NAMALWA (cell line): ENCODE data around the gene ANKRD13B.
"Not testable (repeated sequence)": the region's sequence is repeated elsewhere in the genome, so short reads cannot be mapped to it uniquely, and the experiment has no call there.

Source experiments
- DNase-seq: peaks from one replicate; pipeline ENCODE4 v3.0.0-alpha.2; 2015; ENCODE audit warnings: low spot score

The ANKRD13B gene

DNA sequence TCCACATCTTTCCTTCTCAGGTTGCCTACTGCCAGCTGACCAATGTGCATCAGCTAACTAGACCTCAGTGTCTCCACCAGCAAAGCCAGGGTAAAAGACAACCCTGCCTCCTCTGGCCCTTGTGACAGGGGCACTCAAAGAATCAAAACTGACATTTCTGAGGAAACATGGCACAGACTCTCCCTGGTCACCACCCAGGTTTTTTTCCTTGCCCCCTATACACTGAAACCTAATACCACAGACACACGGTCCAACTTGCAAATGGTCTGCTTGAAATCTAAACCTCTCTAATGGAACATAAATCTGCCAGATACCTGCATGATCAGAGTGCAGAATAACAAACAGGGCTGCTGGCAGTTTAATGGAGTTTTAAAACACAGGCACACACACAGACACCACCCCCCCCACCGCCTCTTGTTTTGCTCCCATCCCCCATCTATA is 49.3 kb downstream of the ANKRD13B start:
- no peak for DNase-seq

DNA sequence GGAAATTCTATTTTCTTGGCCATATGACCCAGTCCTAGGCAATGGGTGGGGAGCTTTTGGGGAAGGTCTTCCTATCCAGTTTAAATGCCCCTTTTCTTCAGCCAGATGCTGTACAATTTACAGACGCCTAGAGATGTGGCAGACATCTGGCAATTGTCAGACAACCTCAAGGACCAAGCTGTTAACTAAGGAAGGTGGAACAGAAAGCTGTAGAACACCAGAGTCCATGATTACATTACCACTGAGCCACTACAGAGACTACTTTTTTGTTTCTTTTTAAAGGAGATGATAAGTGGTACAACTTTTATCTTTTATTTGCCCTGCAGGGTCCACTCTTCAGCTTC is 50.9 kb downstream of the ANKRD13B start:
- no peak for DNase-seq

DNA sequence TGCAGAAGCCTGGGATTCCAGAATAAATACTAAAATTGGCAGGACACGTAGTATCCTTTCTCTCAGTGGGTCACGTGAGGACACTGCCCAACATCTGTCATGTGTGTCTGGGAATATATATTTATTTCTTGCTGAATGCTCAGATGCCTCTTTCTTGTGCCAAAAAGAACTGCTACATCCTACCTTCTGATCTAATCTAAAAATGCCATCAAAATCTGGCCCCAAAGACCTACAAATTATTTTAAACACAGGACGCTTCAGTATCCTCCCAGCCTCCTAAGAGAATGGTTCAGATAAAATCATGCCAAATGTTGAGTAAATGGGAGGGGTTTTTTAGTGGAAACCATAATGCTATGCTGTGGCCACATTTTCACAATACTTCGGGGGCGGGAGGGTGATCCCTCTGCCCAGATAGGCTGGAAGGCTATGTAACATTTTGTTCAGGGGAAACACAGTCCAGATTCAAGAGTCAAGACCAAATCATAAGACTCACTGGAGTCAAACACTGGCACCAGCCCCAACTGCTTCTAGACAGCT is 52.7 kb downstream of the ANKRD13B start:
- DNase-seq = no peak

DNA sequence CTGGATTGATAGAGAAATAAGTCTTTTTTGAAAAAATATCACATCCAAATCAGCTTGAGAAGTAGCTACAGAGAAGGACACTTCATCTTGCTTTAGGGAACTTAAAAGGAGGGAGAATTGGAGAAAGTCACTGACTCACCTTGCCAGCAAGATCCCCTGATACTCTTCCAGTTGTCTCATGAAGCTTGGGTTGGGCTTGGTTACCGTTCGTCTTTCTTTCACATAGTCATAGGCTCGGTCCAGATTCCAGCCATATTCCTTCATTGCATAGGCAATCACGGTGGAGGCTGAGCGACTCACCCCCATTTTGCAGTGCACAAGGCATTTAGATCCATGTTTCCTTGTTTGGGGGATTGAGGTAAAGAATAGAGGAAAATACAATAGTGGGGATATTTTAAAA is 55.1 kb downstream of the ANKRD13B start:
- DNase-seq = no peak

DNA sequence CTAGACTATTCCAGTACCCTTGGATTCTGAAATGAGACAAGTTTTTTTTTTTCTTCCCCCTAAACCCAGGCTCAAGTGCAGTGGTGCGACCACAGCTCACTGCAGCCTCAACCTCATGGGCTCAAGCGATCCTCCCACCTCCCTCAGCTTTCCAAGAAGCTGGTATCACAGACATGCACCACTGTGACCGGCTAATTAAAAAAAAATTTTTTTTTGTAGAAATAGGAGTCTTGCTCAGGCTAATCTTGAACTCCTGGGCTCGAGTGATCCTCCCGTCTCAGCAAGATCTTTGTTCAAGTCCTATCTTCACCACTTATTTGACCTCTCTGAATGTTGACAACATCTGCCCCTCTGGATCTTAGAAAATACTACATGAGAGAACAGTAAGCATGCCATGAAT is 56.4 kb downstream of the ANKRD13B start:
- DNase-seq = no peak

DNA sequence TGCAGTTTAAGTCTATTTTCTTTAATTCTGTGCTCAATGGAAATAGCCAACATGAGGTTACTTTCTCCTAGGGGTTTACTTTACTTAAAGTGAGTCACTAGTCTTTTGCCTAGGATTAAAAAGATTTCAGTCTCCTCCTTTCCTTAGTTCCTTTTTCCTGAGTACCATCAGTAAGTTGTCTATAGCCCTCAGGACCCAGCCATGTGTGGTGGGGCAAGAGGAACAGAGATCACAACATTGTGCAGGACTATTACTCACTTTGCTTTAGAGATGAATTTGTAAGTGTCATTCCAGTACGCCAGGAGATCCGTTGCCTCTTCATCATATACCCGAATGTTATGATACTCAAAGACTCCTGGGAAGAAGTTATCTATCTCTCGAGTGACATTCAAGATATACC is 57.5 kb downstream of the ANKRD13B start:
- no peak for DNase-seq

DNA sequence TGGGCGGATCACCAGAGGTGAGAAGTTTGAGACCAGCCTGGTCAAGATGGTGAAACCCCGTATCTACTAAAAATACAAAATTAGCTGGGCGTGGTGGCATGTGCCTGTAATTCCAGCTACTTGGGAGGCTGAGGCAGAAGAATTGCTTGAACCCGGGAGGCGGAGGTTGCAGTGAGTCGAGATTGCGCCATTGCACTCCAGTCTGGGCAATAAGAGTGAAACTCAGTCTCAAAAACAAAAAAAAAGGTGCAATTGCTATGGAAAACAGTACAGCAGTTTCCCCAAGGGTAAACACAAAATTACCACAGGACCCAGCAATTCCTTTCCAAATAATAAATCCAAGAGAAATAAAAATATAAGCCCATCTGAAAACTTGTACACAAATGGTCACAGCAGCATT is 59.0 kb downstream of the ANKRD13B start:
- not testable (repeated sequence) for DNase-seq

DNA sequence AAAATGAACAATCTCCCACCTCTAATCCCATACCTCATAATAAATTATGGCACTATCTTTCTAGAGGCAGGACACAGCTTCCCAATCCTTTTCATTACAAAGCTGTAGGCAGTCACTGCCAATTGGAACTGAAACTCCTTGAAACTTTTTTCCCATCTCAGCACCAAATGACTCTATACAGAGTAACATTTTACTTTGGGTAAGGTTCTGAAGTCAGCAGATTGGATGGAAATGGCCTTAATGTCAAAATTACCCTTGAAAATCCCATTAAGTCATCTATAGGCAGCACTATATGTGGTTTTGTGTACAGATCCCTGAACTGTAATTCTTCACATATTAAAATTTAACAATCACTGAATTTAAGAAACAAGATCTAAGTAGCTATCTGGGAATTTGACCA is 60.0 kb downstream of the ANKRD13B start:
- DNase-seq = no peak

DNA sequence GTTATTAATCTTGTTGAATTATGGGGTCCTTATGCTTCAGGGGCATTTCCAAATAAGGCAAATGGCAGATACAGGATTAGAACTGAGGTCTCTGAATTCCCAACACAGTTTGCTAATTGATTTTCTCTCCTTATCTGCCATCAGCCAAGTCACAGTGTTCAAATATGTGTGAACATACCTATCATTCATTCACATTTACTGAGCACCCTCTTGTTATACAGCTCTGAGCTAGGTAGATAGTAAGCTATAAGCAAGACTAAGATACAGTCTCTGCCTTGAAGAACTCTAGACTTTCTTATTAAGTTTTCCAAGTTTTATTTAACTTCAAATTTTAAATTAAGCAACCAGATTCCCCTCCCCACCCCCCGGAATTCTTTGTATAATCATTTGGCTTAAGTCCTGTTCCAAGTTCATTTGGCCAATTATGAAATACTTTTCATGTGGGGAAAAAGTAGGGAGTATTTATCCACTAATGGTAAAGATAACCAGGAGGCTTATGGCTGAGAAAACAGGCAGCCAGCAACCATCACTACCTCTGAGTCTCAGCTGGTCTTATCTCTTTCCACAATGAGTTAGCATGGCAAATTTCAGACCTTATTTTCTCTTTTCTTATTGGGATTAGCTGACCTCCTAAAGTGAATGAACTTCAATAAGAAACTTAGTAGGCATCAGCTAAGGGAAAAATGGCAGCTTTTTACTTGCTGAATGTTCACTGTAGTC is 61.2 kb downstream of the ANKRD13B start:
- DNase-seq = no peak

DNA sequence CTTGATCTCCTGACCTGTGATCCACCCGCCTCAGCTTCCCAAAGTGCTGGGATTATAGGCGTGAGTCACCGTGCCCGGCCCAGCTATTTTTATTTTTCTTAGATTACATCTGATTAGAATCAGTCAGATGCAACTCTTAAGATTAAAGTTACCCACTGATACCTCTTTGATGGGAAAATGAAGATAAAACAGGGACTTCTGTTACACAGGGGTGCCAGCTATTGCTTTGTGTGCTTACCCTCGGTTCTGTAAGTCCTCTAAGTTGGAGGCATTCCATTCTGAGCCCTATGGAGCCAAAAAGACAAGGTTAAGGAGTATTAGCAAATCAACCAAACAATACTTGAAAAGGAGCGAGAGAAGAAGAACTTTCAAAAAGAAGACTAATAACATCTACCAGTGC is 62.4 kb downstream of the ANKRD13B start:
- DNase-seq = no peak

DNA sequence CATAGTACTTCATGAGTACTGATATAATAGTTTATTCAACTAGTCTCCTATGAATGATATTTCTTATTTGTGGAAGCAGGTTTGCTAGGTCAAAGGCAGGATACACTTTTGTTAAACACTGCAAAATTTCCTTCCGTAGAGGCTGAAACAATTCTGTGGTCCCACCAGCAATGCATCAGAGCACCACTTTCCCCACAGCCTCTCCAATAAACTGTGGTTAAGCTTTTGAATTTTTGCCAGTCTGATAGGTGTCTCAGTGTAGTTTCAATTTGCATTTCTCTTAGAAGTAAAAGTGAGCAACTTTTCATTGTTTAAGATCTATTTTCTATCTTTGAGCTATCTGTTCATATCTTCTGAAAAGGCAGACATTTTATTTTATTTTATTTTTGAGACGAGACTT is 66.2 kb downstream of the ANKRD13B start:
- DNase-seq = no peak

DNA sequence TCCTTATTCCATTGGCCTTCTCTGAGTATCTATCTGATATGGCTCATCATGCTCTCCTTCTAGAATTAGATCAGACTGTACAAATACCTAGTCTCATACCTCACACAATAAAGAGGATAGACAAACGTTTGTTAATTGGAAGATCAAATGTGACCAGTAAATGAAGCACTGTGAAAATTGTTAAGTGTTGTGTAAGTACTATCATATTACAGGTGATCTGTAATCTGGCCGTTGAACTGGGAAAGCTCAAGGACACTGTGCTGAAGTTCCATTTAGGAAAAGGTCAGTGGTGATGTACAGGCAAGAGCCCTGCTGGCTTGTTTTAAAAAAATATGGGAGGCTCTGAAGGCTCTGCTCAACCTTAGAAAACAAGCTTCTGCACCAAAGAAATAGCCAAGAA is 68.3 kb downstream of the ANKRD13B start:
- no peak for DNase-seq

DNA sequence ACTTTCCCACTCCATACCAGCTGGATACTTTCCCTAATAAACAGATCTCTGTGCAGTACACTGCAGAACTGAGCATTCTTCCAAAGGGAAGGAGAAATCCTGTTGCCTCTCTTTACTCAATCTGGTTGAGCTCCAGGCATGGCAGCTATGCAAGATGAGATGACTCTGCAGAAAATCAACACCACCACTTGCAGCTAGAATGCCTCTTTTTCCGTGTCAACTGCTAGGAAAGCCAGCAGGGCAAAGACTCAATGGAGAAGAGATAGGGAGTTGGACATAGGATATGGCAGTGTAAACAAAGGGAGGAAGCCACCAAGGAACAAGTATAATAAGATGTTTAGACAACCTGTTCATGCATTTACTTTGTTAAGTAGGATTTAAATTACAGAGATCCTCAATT is 70.2 kb downstream of the ANKRD13B start:
- no peak for DNase-seq
